ENCODE results near the gene IMPG2. TPM values are rescaled to one million over a fixed set of nuclear protein-coding genes. Genes with fewer than 3 reads are reported as not detected.

Gene IMPG2
- total and polyA plus RNA-seq, 2 donors (not counting 1 experiment from before 2014, with no cell fraction given): 0.21 to 0.44 TPM

GRCh38 chr3:101224739-101225138 lies 95.6 kb downstream of the IMPG2 start:
- Histone ChIP-seq H3K27me3 (replicated peaks in 1 of 4; ENCODE audit: control extremely low read depth in 1 of 4, control insufficient read depth in 3 of 4, insufficient read depth in 4 of 4, low read length in 3 of 4) (no peaks in the 10 kb centered on the region), H3K9ac (ENCODE audit: low read length) (no peak overlapping the region), H2AFZ (ENCODE audit: insufficient read depth, low read depth, low read length, poor library complexity, severe bottlenecking) (no peak overlapping the region), H3K9me3 (ENCODE audit: control extremely low read depth in 1 of 3, control insufficient read depth in 2 of 3, insufficient read depth in 1 of 3, low read length in 2 of 3) (peaks cover 0 to under 1% (median under 1%) of the 10 kb centered on the region in 3 donors), H3K36me3 (replicated peaks in 1 of 2; ENCODE audit: control extremely low read depth in 1 of 2, control insufficient read depth in 1 of 2, extremely low read depth in 1 of 2, insufficient read depth in 2 of 2, low read length in 1 of 2) (no peaks in the 10 kb centered on the region), H3K4me3 (ENCODE audit: control extremely low read depth in 1 of 5, extremely low read depth in 1 of 5, insufficient read depth in 1 of 5, low read depth in 2 of 5, low read length in 4 of 5) (no peak overlapping the region), H3K4me1 (ENCODE audit: control insufficient read depth in 2 of 2, insufficient read depth in 2 of 2, low read length in 2 of 2) (no peaks in the 10 kb centered on the region), H3K4me2 (replicated peaks; ENCODE audit: low read depth, low read length, poor library complexity, severe bottlenecking) (no peak overlapping the region), H3K79me2 (ENCODE audit: control insufficient read depth, insufficient read depth, low read length) (no peaks in the 10 kb centered on the region), H3K27ac (ENCODE audit: low read length in 2 of 2) (no peak overlapping the region), H4K20me1 (ENCODE audit: control insufficient read depth, insufficient read depth, low read length, poor library complexity, severe bottlenecking) (no peaks in the 10 kb centered on the region)
- ChIA-PET CTCF (interaction anchor here (0.6 kb wide), 1 partner anchor 1393 kb away, joined by 3 read pairs; no protein-coding TSS in a partner anchor), POLR2A (no interaction called here)
- TF ChIP-seq EZH2 (IDR thresholded peaks at IDR 0.05; ENCODE audit: borderline replicate concordance, insufficient read depth, low read depth, low read length, poor library complexity, severe bottlenecking): no peak
- no peak for TF ChIP-seq CTCF (IDR thresholded peaks at IDR 0.05)
- no peaks in the 10 kb centered on the region for H3K9me3 Mint-ChIP-seq (ENCODE audit: insufficient read depth)
- peaks cover 7% of the 10 kb centered on the region for H3K4me1 Mint-ChIP-seq
- H3K27ac Mint-ChIP-seq: no peak overlapping the region
- no peaks in the 10 kb centered on the region for H3K27me3 Mint-ChIP-seq
- WGBS (ENCODE audit: insufficient coverage): 100% methylated on average over 2 of the region's 4 CpGs
- no peak for ATAC-seq (ENCODE audit: low read depth)
- DNase-seq: no peak
- intact Hi-C loops (cut with micrococcal nuclease): no loop called here
- no peak overlapping the region for H3K4me3 Mint-ChIP-seq

- no peak overlapping the region for H3K9ac ChIP-seq (ENCODE audit: low read length)
- WGBS (ENCODE audit: insufficient coverage): no CpG with 5 or more reads among the region's 3 CpGs
- H2AFZ ChIP-seq (ENCODE audit: insufficient read depth, low read depth, low read length, poor library complexity, severe bottlenecking): no peak overlapping the region
- ChIA-PET POLR2A (no interaction called here), CTCF (interaction anchor here (1.0 kb wide), 1 partner anchor 27 kb away, joined by 4 read pairs; no protein-coding TSS in a partner anchor)
- no peak overlapping the region for H3K27ac ChIP-seq (ENCODE audit: low read length in 2 of 2)
- intact Hi-C loops (cut with micrococcal nuclease): no loop called here
- no peak for DNase-seq
- H3K79me2 ChIP-seq (ENCODE audit: control insufficient read depth, insufficient read depth, low read length): no peaks in the 10 kb centered on the region
- H3K27me3 ChIP-seq (replicated peaks in 1 of 4; ENCODE audit: control extremely low read depth in 1 of 4, control insufficient read depth in 3 of 4, insufficient read depth in 4 of 4, low read length in 3 of 4): no peaks in the 10 kb centered on the region
- no peak overlapping the region for H3K4me3 ChIP-seq (ENCODE audit: control extremely low read depth in 1 of 5, extremely low read depth in 1 of 5, insufficient read depth in 1 of 5, low read depth in 2 of 5, low read length in 4 of 5)
- no peak overlapping the region for H3K4me2 ChIP-seq (replicated peaks; ENCODE audit: low read depth, low read length, poor library complexity, severe bottlenecking)
- Mint-ChIP-seq H3K27me3 (no peaks in the 10 kb centered on the region), H3K27ac (no peak overlapping the region), H3K4me1 (no peaks in the 10 kb centered on the region), H3K9me3 (ENCODE audit: insufficient read depth) (peaks cover 5% of the 10 kb centered on the region), H3K4me3 (no peak overlapping the region)
- H3K36me3 ChIP-seq (replicated peaks in 1 of 2; ENCODE audit: control extremely low read depth in 1 of 2, control insufficient read depth in 1 of 2, extremely low read depth in 1 of 2, insufficient read depth in 2 of 2, low read length in 1 of 2): no peaks in the 10 kb centered on the region
- H3K9me3 ChIP-seq (ENCODE audit: control extremely low read depth in 1 of 3, control insufficient read depth in 2 of 3, insufficient read depth in 1 of 3, low read length in 2 of 3): peaks cover 0 to 8% (median 4%) of the 10 kb centered on the region in 3 donors
- H4K20me1 ChIP-seq (ENCODE audit: control insufficient read depth, insufficient read depth, low read length, poor library complexity, severe bottlenecking): no peaks in the 10 kb centered on the region
- no peaks in the 10 kb centered on the region for H3K4me1 ChIP-seq (ENCODE audit: control insufficient read depth in 2 of 2, insufficient read depth in 2 of 2, low read length in 2 of 2)
- TF ChIP-seq CTCF (IDR thresholded peaks at IDR 0.05): no peak
- no peak for TF ChIP-seq EZH2 (IDR thresholded peaks at IDR 0.05; ENCODE audit: borderline replicate concordance, insufficient read depth, low read depth, low read length, poor library complexity, severe bottlenecking)
- no peak for ATAC-seq (ENCODE audit: low read depth)
These were observed 97.4 kb downstream of the IMPG2 start for GRCh38 chr3:101223016-101223415.
